Epidermal melanocyte (primary cell): ENCODE measurements around the gene LRTM2.

Experiments used
- DNase-seq: peaks from one replicate; pipeline ENCODE4 v3.0.0; 2011; ENCODE audit warnings: low spot score; ENCODE audit not compliant: insufficient read length

The LRTM2 gene

GRCh38 chr12:1820191-1820895 is at the start of gene LRTM2:
LRTM2 (plus strand) TSS chr12:1820565; CDS start chr12:1828149, 7,584 bp downstream.
- no peak for DNase-seq

GRCh38 chr12:1773937-1774655 is 46.3 kb upstream of the LRTM2 start:
- no peak for DNase-seq

GRCh38 chr12:1776170-1776921 is 44.0 kb upstream of the LRTM2 start:
- DNase-seq: peak; percentile 62

- no peak for DNase-seq
Measured at GRCh38 chr12:1777798-1778197, 42.6 kb upstream of the LRTM2 start.

GRCh38 chr12:1778911-1779310 is 41.5 kb upstream of the LRTM2 start:
- no peak for DNase-seq

- no peak for DNase-seq
Measured at GRCh38 chr12:1779783-1780182, 40.6 kb upstream of the LRTM2 start.

GRCh38 chr12:1781772-1782171 is 38.6 kb upstream of the LRTM2 start:
- DNase-seq: no peak

GRCh38 chr12:1782215-1782614 is 38.1 kb upstream of the LRTM2 start:
- no peak for DNase-seq

- no peak for DNase-seq
Measured at GRCh38 chr12:1787714-1788113, 32.7 kb upstream of the LRTM2 start.

GRCh38 chr12:1790444-1790843 is 29.9 kb upstream of the LRTM2 start:
- no peak for DNase-seq

GRCh38 chr12:1791104-1791841 is 29.1 kb upstream of the LRTM2 start:
- peak; percentile 62 for DNase-seq

- DNase-seq: no peak
Measured at GRCh38 chr12:1792406-1792805, 28.0 kb upstream of the LRTM2 start.

GRCh38 chr12:1793426-1794210 is 26.7 kb upstream of the LRTM2 start:
- DNase-seq: no peak

GRCh38 chr12:1794440-1795090 is 25.8 kb upstream of the LRTM2 start:
- DNase-seq: no peak

GRCh38 chr12:1795221-1795784 is 25.1 kb upstream of the LRTM2 start:
- no peak for DNase-seq

- DNase-seq: peak; percentile 85
Measured at GRCh38 chr12:1795785-1796514, 24.4 kb upstream of the LRTM2 start.

- no peak for DNase-seq
Measured at GRCh38 chr12:1796515-1797010, 23.8 kb upstream of the LRTM2 start.

- no peak for DNase-seq
Measured at GRCh38 chr12:1797011-1797901, 23.1 kb upstream of the LRTM2 start.
